Activated B cell treated with CpG ODN at 0.5 μM for 24 hours (primary cell): Measurements from ENCODE around the gene CAP1. TPM values are rescaled to one million over a fixed set of nuclear protein-coding genes. Genes with fewer than 3 reads are reported as not detected.
"Not testable (repeated sequence)": the region's sequence is repeated elsewhere in the genome, so short reads cannot be mapped to it uniquely, and the experiment has no call there.

Experiments used
- ATAC-seq: fragments of 200-7000 bp; cut with Tn5 transposase; one replicate; pipeline ENCODE4 v1.10.0; 2021; ENCODE audit warnings: low read depth, mild to moderate bottlenecking, moderate library complexity
- CTCF ChIA-PET: fragments of 350-600 bp; sonication (Branson Sonifier 250); formaldehyde crosslinking; loops from one replicate; lab custom pipeline; 2021; ENCODE audit warnings: antibody characterized with exemption; lab: Charles Lee
- POLR2A ChIA-PET: fragments of 350-600 bp; sonication (Branson Sonifier 250); formaldehyde crosslinking; loops from one replicate; lab custom pipeline; 2021; ENCODE audit warnings: antibody characterized with exemption; lab: Charles Lee
- DNase-seq: peaks from one replicate; pipeline ENCODE4 v3.0.0; 2022
- H3K27ac Mint-ChIP-seq: one replicate; pipeline ENCODE4 v1.8.0; 2020; ENCODE audit warnings: mixed read lengths
- H3K27me3 Mint-ChIP-seq: one replicate; pipeline ENCODE4 v1.8.0; 2021; ENCODE audit warnings: mixed read lengths
- H3K36me3 Mint-ChIP-seq: one replicate; pipeline ENCODE4 v1.8.0; 2021; ENCODE audit warnings: low read depth, mixed read lengths
- H3K4me1 Mint-ChIP-seq: one replicate; pipeline ENCODE4 v1.8.0; 2021; ENCODE audit warnings: mixed read lengths
- H3K4me3 Mint-ChIP-seq: one replicate; pipeline ENCODE4 v1.8.0; 2020; ENCODE audit warnings: mild to moderate bottlenecking, mixed read lengths
- H3K9me3 Mint-ChIP-seq: one replicate; pipeline ENCODE4 v1.8.0; 2020; ENCODE audit warnings: mixed read lengths
- CTCF ChIP-seq: fragments of 200-600 bp; IDR thresholded peaks from one replicate; pipeline ENCODE4 v1.8.0; 2022; ENCODE audit warnings: antibody characterized with exemption, mild to moderate bottlenecking
- intact Hi-C: fragments of 100-400 bp; cut with micrococcal nuclease; formaldehyde crosslinking; loops from one replicate; pipeline ENCODE4 v1.15.1; 2024
- total RNA-seq: library from RNA; stranded (reverse); gene quantifications from 2 replicates; pipeline ENCODE4 v1.2.3, GENCODE V29; 2022

CAP1 gene
- total RNA-seq, 1 donor from 2014 or later = 410 TPM

DNA sequence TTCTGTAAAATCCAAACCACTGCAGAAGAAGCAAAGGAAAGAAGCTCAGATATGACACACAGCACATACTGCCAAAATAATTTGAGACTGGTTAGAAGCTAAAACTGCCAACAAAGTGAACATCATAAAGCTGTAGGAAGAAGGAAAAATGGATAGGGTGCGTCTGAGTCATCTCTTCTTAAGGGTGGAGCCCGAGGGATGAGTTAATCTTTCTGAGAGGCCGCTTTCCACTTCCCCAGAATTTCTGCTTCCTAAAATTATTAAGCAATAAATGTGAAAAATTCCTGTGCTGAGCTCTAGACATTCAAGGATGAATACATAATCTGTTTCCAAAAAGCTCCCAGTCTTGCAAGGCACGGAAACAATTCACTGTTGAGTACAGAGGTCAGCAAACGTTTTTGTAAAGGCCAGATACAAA is 36.4 kb downstream of the CAP1 start:
- DNase-seq = no peak
- CTCF ChIA-PET = interaction anchor here (0.8 to 2.6 kb wide), 10 partner anchors 15 to 364 kb away, joined by 3 to 11 read pairs (median 4); no protein-coding TSS in a partner anchor

DNA sequence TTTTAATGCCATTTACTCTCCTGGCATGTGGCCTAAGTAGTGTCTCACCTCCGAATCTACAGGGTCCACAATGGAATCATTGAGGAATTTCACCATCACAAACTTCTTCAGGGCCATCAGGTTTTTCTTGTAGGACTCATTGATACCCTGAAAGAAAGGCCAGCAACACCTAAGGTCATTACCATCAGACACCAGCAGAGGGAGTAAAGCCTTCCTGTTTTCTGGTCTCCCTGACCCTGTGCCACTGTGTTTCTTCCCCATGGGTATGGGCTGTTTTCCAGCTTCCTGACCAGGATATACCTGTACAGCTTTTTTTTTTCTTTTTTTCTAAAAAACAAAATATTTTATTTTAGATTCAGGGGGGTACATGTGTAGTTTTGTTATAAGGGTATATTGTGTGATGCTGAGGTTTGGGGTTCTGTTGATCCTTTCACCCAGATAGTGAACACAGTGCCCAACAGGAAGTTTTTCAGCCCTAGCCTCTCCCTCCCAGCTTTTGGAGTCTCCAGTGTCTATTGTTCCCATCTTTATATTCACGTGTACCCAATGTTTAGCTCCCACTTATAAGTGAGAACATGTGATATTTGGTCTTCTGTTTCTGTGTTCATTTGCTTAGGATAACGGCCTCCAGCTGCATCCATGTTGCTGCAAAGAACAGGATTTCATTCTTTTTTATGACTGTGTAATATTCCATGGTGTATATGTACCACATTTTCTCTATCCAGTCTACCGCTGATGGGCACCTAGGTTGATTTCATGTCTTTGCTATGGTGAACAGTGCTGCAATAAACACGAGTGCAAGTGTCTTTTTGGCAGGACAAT is 38.2 kb downstream of the CAP1 start:
- CTCF ChIA-PET = interaction anchor here (0.7 to 2.9 kb wide), 13 partner anchors 12 to 359 kb away, joined by 3 to 23 read pairs (median 4); partner anchors contain the start of gene PPT1
- H3K27ac Mint-ChIP-seq = no peak overlapping the region
- H3K4me3 Mint-ChIP-seq = no peak overlapping the region
- intact Hi-C loops = loop anchor here (1.0 to 2.0 kb wide), 5 partner anchors 13 to 360 kb away; no protein-coding TSS in a partner anchor
- peaks cover 56% of the 10 kb centered on the region for H3K36me3 Mint-ChIP-seq
- ATAC-seq = peak; percentile 92
- peaks cover 13% of the 10 kb centered on the region for H3K4me1 Mint-ChIP-seq
- no peaks in the 10 kb centered on the region for H3K9me3 Mint-ChIP-seq
- POLR2A ChIA-PET = interaction anchor here (1.1 kb wide), 1 partner anchor 39 kb away, joined by 4 read pairs; no protein-coding TSS in a partner anchor
- DNase-seq = no peak
- peak; percentile 74 for TF ChIP-seq CTCF
- H3K27me3 Mint-ChIP-seq = no peaks in the 10 kb centered on the region

More for the DNA sequence above, 36.4 kb downstream of the CAP1 start:
- TF ChIP-seq CTCF = no peak
- Mint-ChIP-seq H3K4me1 (peaks cover 13% of the 10 kb centered on the region), H3K36me3 (peaks cover 62% of the 10 kb centered on the region), H3K27ac (no peak overlapping the region), H3K27me3 (no peaks in the 10 kb centered on the region), H3K4me3 (no peak overlapping the region), H3K9me3 (no peaks in the 10 kb centered on the region)
- intact Hi-C loops = no loop called here
- POLR2A ChIA-PET = interaction anchor here (0.9 to 1.3 kb wide), 3 partner anchors 12 to 36 kb away, joined by 3 read pairs; partner anchors contain the start of gene CAP1
- no peak for ATAC-seq

DNA sequence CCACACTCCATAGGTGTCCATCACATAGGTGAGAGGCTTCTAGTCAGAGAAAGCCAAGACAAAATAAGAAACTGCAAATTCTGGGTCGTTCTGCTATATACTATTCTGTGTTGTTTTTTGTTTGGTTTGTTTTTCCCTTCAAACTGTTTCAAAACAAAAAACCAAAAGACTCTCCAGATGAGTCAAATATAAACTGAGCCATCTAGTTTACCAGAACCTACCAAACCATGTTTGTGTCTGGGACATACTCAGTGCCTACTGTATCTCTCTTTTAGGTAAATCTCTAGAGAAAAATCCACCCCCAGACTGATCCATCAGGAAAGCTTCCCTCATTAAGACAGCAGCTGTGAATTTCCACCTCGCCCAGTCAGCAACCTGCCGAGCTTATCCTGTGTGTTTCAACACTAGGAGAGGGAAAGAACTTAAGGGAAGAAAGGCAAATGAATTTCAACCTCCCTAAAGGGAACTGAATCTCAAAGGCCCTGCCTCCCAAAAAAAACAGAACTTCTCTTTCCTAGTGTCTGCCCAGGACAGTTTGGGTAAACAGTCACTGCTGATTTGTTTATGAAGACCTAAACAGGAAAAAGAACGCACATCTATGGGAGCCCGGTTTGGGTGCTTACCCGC is 39.4 kb downstream of the CAP1 start:
- Mint-ChIP-seq H3K36me3 (peaks cover 56% of the 10 kb centered on the region), H3K9me3 (no peaks in the 10 kb centered on the region), H3K27me3 (no peaks in the 10 kb centered on the region), H3K4me3 (no peak overlapping the region), H3K27ac (no peak overlapping the region), H3K4me1 (peaks cover 16% of the 10 kb centered on the region)
- DNase-seq (no peak), ATAC-seq (no peak)
- POLR2A ChIA-PET = interaction anchor here (0.6 kb wide), 1 partner anchor 33 kb away, joined by 3 read pairs; no protein-coding TSS in a partner anchor
- no peak for TF ChIP-seq CTCF
- intact Hi-C loops = loop anchor here (2.0 kb wide), 1 partner anchor 325 kb away; no protein-coding TSS in a partner anchor
- CTCF ChIA-PET = interaction anchor here (1.1 to 2.9 kb wide), 4 partner anchors 8 to 345 kb away, joined by 3 to 23 read pairs (median 4); no protein-coding TSS in a partner anchor

GRCh38 chr1:40081871-40082270 is 41.3 kb downstream of the CAP1 start:
- ATAC-seq (no peak), DNase-seq (no peak)
- ChIA-PET POLR2A (no interaction called here), CTCF (interaction anchor here (1.2 kb wide), 1 partner anchor 257 kb away, joined by 4 read pairs; no protein-coding TSS in a partner anchor)
- Mint-ChIP-seq H3K27me3 (no peaks in the 10 kb centered on the region), H3K9me3 (no peaks in the 10 kb centered on the region), H3K27ac (no peak overlapping the region), H3K4me1 (peaks cover 9% of the 10 kb centered on the region), H3K4me3 (no peak overlapping the region), H3K36me3 (peaks cover 66% of the 10 kb centered on the region)
- no peak for TF ChIP-seq CTCF
- intact Hi-C loops = no loop called here

GRCh38 chr1:40084750-40085149 is 44.2 kb downstream of the CAP1 start:
- POLR2A ChIA-PET, H3K27me3 Mint-ChIP-seq, H3K4me1 Mint-ChIP-seq, H3K27ac Mint-ChIP-seq, H3K9me3 Mint-ChIP-seq, ATAC-seq: not testable (repeated sequence)
- DNase-seq = peak; percentile 43
- Mint-ChIP-seq H3K36me3 (peaks cover 75% of the 10 kb centered on the region), H3K4me3 (peak overlapping the region; percentile 28)
- intact Hi-C loops = loop anchor here (1.0 kb wide), 1 partner anchor 254 kb away; no protein-coding TSS in a partner anchor
- CTCF ChIA-PET = interaction anchor here (1.0 to 2.6 kb wide), 7 partner anchors 9 to 334 kb away, joined by 3 to 25 read pairs (median 4); no protein-coding TSS in a partner anchor
